Chondrocyte (in vitro differentiated cells): ENCODE data around the gene CTSE. TPM values are rescaled to one million over a fixed set of nuclear protein-coding genes. Genes with fewer than 3 reads are reported as not detected.
"Not testable (repeated sequence)": the region's sequence is repeated elsewhere in the genome, so short reads cannot be mapped to it uniquely, and the experiment has no call there.

Source experiments
- DNase-seq: peaks from one replicate; pipeline ENCODE4 v3.0.0; 2021; ENCODE audit warnings: mixed read lengths, low spot score
- H3K27ac Mint-ChIP-seq: one replicate; pipeline ENCODE4 v1.8.0; 2021; ENCODE audit warnings: mild to moderate bottlenecking, moderate library complexity, mixed read lengths; ENCODE audit not compliant: unreplicated experiment
- H3K27me3 Mint-ChIP-seq: 2 replicates; pipeline ENCODE4 v1.8.0; 2021; ENCODE audit warnings: low read depth, mixed read lengths
- H3K36me3 Mint-ChIP-seq: 2 replicates; pipeline ENCODE4 v1.8.0; 2021; ENCODE audit warnings: low read depth, mixed read lengths
- H3K4me1 Mint-ChIP-seq: 2 replicates; pipeline ENCODE4 v1.8.0; 2021; ENCODE audit warnings: low read depth, mild to moderate bottlenecking, mixed read lengths
- H3K4me3 Mint-ChIP-seq: one replicate; pipeline ENCODE4 v1.8.0; 2021; ENCODE audit warnings: mild to moderate bottlenecking, moderate library complexity, mixed read lengths; ENCODE audit not compliant: unreplicated experiment
- H3K9me3 Mint-ChIP-seq: 2 replicates; pipeline ENCODE4 v1.8.0; 2021; ENCODE audit warnings: low read depth, mixed read lengths
- CTCF ChIP-seq: fragments of 200-600 bp; sonication (generic); IDR thresholded peaks from 2 replicates; pipeline ENCODE4 v1.5.0; 2021; ENCODE audit warnings: antibody characterized with exemption, mild to moderate bottlenecking, moderate library complexity
- total RNA-seq: library from RNA; stranded (reverse); gene quantifications from 3 replicates; pipeline ENCODE4 v1.2.1, GENCODE V29; 2021

CTSE gene
- total RNA-seq, 1 donor from 2014 or later: not detected

GRCh38 chr1:206058927-206059292 is 35.2 kb upstream of the CTSE start:
- H3K9me3 Mint-ChIP-seq: peaks cover 5% of the 10 kb centered on the region
- TF ChIP-seq CTCF: no peak
- no peaks in the 10 kb centered on the region for H3K4me1 Mint-ChIP-seq
- H3K36me3 Mint-ChIP-seq: no peaks in the 10 kb centered on the region
- H3K27me3 Mint-ChIP-seq: peaks cover 4% of the 10 kb centered on the region
- no peak overlapping the region for H3K27ac Mint-ChIP-seq
- no peak overlapping the region for H3K4me3 Mint-ChIP-seq
- no peak for DNase-seq

GRCh38 chr1:206058289-206058926 is 34.7 kb upstream of the CTSE start:
- H3K27ac Mint-ChIP-seq, H3K4me3 Mint-ChIP-seq, H3K4me1 Mint-ChIP-seq, H3K36me3 Mint-ChIP-seq, DNase-seq, H3K9me3 Mint-ChIP-seq, H3K27me3 Mint-ChIP-seq: not testable (repeated sequence)

- not testable (repeated sequence) for H3K9me3 Mint-ChIP-seq, H3K27me3 Mint-ChIP-seq, H3K4me3 Mint-ChIP-seq, DNase-seq, H3K36me3 Mint-ChIP-seq, H3K4me1 Mint-ChIP-seq, H3K27ac Mint-ChIP-seq
Measured at GRCh38 chr1:206055639-206056323, 32.1 kb upstream of the CTSE start.

GRCh38 chr1:206055069-206055625 is 31.5 kb upstream of the CTSE start:
- not testable (repeated sequence) for H3K27ac Mint-ChIP-seq, DNase-seq, H3K9me3 Mint-ChIP-seq, H3K36me3 Mint-ChIP-seq, H3K27me3 Mint-ChIP-seq, H3K4me3 Mint-ChIP-seq, H3K4me1 Mint-ChIP-seq

GRCh38 chr1:206053616-206054015 is 29.9 kb upstream of the CTSE start:
- not testable (repeated sequence) for H3K4me3 Mint-ChIP-seq, H3K36me3 Mint-ChIP-seq, H3K27me3 Mint-ChIP-seq, H3K27ac Mint-ChIP-seq, DNase-seq, H3K4me1 Mint-ChIP-seq, H3K9me3 Mint-ChIP-seq

- H3K27ac Mint-ChIP-seq: peak within 1 kb of the TSS; percentile 23
- peak within 1 kb of the TSS; percentile 1 for H3K4me3 Mint-ChIP-seq
- DNase-seq: peak; percentile 94
- not testable (repeated sequence) for H3K27me3 Mint-ChIP-seq, H3K4me1 Mint-ChIP-seq, H3K36me3 Mint-ChIP-seq, H3K9me3 Mint-ChIP-seq
Measured at GRCh38 chr1:206052919-206053610, 29.4 kb upstream of the CTSE start, which contains the start of gene RHEX. TSS of gene RHEX (plus strand) at chr1:206053173. CDS start at chr1:206097829, 44,656 bp downstream.

GRCh38 chr1:206052231-206052865 is 28.7 kb upstream of the CTSE start:
- H3K4me3 Mint-ChIP-seq, H3K36me3 Mint-ChIP-seq, H3K27me3 Mint-ChIP-seq, H3K9me3 Mint-ChIP-seq, DNase-seq, H3K4me1 Mint-ChIP-seq: not testable (repeated sequence)
- H3K27ac Mint-ChIP-seq: peak overlapping the region; percentile 23
